Esophagus muscularis mucosa (tissue), 3 donors: Measurements from ENCODE around the gene RASAL2.

Source experiments
- CTCF ChIP-seq, 3 experiments: fragments of 200-600 bp in 2 of 3; fragments of 450-650 bp in 1 of 3; sonication (generic) in 2 of 3; IDR thresholded peaks; one replicate each; pipeline ENCODE4 v1.5.1; 2017 to 2019; ENCODE audit warnings: antibody characterized with exemption in 3 of 3, mild to moderate bottlenecking in 2 of 3, moderate library complexity in 1 of 3
- POLR2A ChIP-seq: fragments of 450-650 bp; IDR thresholded peaks from one replicate; pipeline ENCODE4 v1.6.1; 2017; ENCODE audit warnings: antibody characterized with exemption, moderate library complexity, mild to moderate bottlenecking, low read depth

- TF ChIP-seq CTCF (IDR thresholded peaks at IDR 0.05) = no peak
- no peak for TF ChIP-seq POLR2A
These were observed 89.9 kb downstream of the RASAL2 start for GRCh38 chr1:178183796-178184195.
